BE2C (cell line): Measurements from ENCODE around the gene NEURL1B.
"Not testable (repeated sequence)": the region's sequence is repeated elsewhere in the genome, so short reads cannot be mapped to it uniquely, and the experiment has no call there.

ENCODE experiments used
- DNase-seq: peaks from one replicate; pipeline ENCODE4 v3.0.0-alpha.2; 2020
- H3K27me3 ChIP-seq: fragments of 250-450 bp; sonication (Bioruptor Pico); 2 replicates; pipeline ENCODE4 v1.5.1; 2020; ENCODE audit warnings: mild to moderate bottlenecking
- H3K36me3 ChIP-seq: fragments of 250-450 bp; sonication (Bioruptor Pico); 2 replicates; pipeline ENCODE4 v1.5.1; 2020; ENCODE audit warnings: mild to moderate bottlenecking
- H3K4me1 ChIP-seq: fragments of 250-450 bp; sonication (Bioruptor Pico); 2 replicates; pipeline ENCODE4 v1.5.1; 2020
- H3K4me3 ChIP-seq: 2 replicates; pipeline ENCODE4 v1.5.1; 2011; ENCODE audit warnings: low read depth, low read length
- H3K9me3 ChIP-seq: fragments of 250-450 bp; sonication (Bioruptor Pico); 2 replicates; pipeline ENCODE4 v1.5.1; 2020
- CTCF ChIP-seq: IDR thresholded peaks from 2 replicates; pipeline ENCODE4 v1.5.1; 2012; ENCODE audit warnings: mild to moderate bottlenecking, low read depth, low read length

The NEURL1B gene

GRCh38 chr5:172707285-172708182, 66.5 kb downstream of the NEURL1B start:
- peak; percentile 83 for DNase-seq
- Histone ChIP-seq H3K36me3 (no peaks in the 10 kb centered on the region), H3K9me3 (no peaks in the 10 kb centered on the region), H3K27me3 (no peaks in the 10 kb centered on the region), H3K4me3 (peak overlapping the region; percentile 28; the same call in 1 of the 2 replicates), H3K4me1 (no peaks in the 10 kb centered on the region)
- TF ChIP-seq CTCF = peak; percentile 77

GRCh38 chr5:172708183-172708505, 67.1 kb downstream of the NEURL1B start:
- Histone ChIP-seq H3K27me3 (no peaks in the 10 kb centered on the region), H3K4me3 (no peak overlapping the region), H3K36me3 (no peaks in the 10 kb centered on the region), H3K9me3 (no peaks in the 10 kb centered on the region), H3K4me1 (no peaks in the 10 kb centered on the region)
- no peak for DNase-seq
- TF ChIP-seq CTCF = no peak

- H3K4me1 ChIP-seq = no peaks in the 10 kb centered on the region
- H3K9me3 ChIP-seq = no peaks in the 10 kb centered on the region
- TF ChIP-seq CTCF = no peak
- no peak overlapping the region for H3K4me3 ChIP-seq
- no peaks in the 10 kb centered on the region for H3K27me3 ChIP-seq
- no peaks in the 10 kb centered on the region for H3K36me3 ChIP-seq
- DNase-seq = no peak
Measured at GRCh38 chr5:172710676-172711075, 69.6 kb downstream of the NEURL1B start.

- not testable (repeated sequence) for H3K4me1 ChIP-seq, H3K27me3 ChIP-seq, DNase-seq, H3K4me3 ChIP-seq, H3K9me3 ChIP-seq, H3K36me3 ChIP-seq
Measured at GRCh38 chr5:172711321-172711861, 70.3 kb downstream of the NEURL1B start.

- no peak for DNase-seq
- H3K36me3 ChIP-seq = no peaks in the 10 kb centered on the region
- no peak overlapping the region for H3K4me3 ChIP-seq
- no peaks in the 10 kb centered on the region for H3K27me3 ChIP-seq
- H3K9me3 ChIP-seq = no peaks in the 10 kb centered on the region
- H3K4me1 ChIP-seq = no peaks in the 10 kb centered on the region
- no peak for TF ChIP-seq CTCF
Measured at GRCh38 chr5:172712610-172713009, 71.5 kb downstream of the NEURL1B start.

- TF ChIP-seq CTCF = peak; percentile 85
- Histone ChIP-seq H3K9me3 (no peaks in the 10 kb centered on the region), H3K36me3 (no peaks in the 10 kb centered on the region), H3K4me3 (no peak overlapping the region), H3K27me3 (no peaks in the 10 kb centered on the region), H3K4me1 (no peaks in the 10 kb centered on the region)
- peak; percentile 75 for DNase-seq
Measured at GRCh38 chr5:172713113-172713808, 72.2 kb downstream of the NEURL1B start.
